ENCODE data around the gene DOP1B. TPM values are rescaled to one million over a fixed set of nuclear protein-coding genes. Genes with fewer than 3 reads are reported as not detected.

Gene DOP1B
- total RNA-seq, 2 donors from 2014 or later: 7.8 to 8.0 TPM

- H3K27ac ChIP-seq (ENCODE audit: low read depth, low read length): no peak overlapping the region
- Mint-ChIP-seq H3K36me3 (ENCODE audit: low read depth) (peaks cover 3% of the 10 kb centered on the region), H3K4me1 (peaks cover 10% of the 10 kb centered on the region), H3K27me3 (ENCODE audit: insufficient read depth) (peaks cover 10% of the 10 kb centered on the region), H3K4me3 (no peak overlapping the region), H3K9me3 (no peaks in the 10 kb centered on the region), H3K27ac (no peak overlapping the region)
- no peaks in the 10 kb centered on the region for H3K4me1 ChIP-seq (ENCODE audit: control insufficient read depth, insufficient read depth, low read length)
- H3K36me3 ChIP-seq (ENCODE audit: control insufficient read depth, insufficient read depth, low read length): no peaks in the 10 kb centered on the region
- no peak overlapping the region for H3K4me3 ChIP-seq (ENCODE audit: low read length)
- H3K27me3 ChIP-seq (ENCODE audit: control insufficient read depth, insufficient read depth, low read length, poor library complexity, severe bottlenecking): peaks cover 7% of the 10 kb centered on the region
- WGBS, 2 experiments (ENCODE audit: insufficient coverage in 1 of 2, insufficient read length in 1 of 2): 91 to 100% methylated on average over 1 to 5 of the region's 5 CpGs
- no peak for TF ChIP-seq CTCF (conservative IDR thresholded peaks at IDR 0.05)
- H3K9ac ChIP-seq (ENCODE audit: extremely low read depth, low read length, poor library complexity, severe bottlenecking): no peak overlapping the region
- DNase-seq: no peak
- no peaks in the 10 kb centered on the region for H3K9me3 ChIP-seq (ENCODE audit: control insufficient read depth, low read length)
These were observed 6.0 kb downstream of the DOP1B start for GRCh38 chr21:36162631-36163030.

- Histone ChIP-seq H3K27me3 (ENCODE audit: control insufficient read depth, insufficient read depth, low read length, poor library complexity, severe bottlenecking) (no peaks in the 10 kb centered on the region), H3K4me3 (ENCODE audit: low read length) (no peak overlapping the region), H3K9ac (ENCODE audit: extremely low read depth, low read length, poor library complexity, severe bottlenecking) (no peak overlapping the region), H3K4me1 (ENCODE audit: control insufficient read depth, insufficient read depth, low read length) (no peaks in the 10 kb centered on the region), H3K9me3 (ENCODE audit: control insufficient read depth, low read length) (no peaks in the 10 kb centered on the region), H3K36me3 (ENCODE audit: control insufficient read depth, insufficient read depth, low read length) (no peaks in the 10 kb centered on the region), H3K27ac (ENCODE audit: low read depth, low read length) (peak overlapping the region; percentile 16)
- Mint-ChIP-seq H3K4me1 (peaks cover 9% of the 10 kb centered on the region), H3K27me3 (ENCODE audit: insufficient read depth) (peaks cover 1% of the 10 kb centered on the region), H3K27ac (no peak overlapping the region), H3K4me3 (no peak overlapping the region), H3K9me3 (no peaks in the 10 kb centered on the region), H3K36me3 (ENCODE audit: low read depth) (peaks cover 5% of the 10 kb centered on the region)
- no peak for DNase-seq
- TF ChIP-seq CTCF (conservative IDR thresholded peaks at IDR 0.05): no peak
- 88 to 93% methylated on average over 5 to 10 of the region's 10 CpGs for WGBS, 2 experiments (ENCODE audit: insufficient coverage in 1 of 2, insufficient read length in 1 of 2)
These were observed 7.4 kb downstream of the DOP1B start for GRCh38 chr21:36163750-36164741.

GRCh38 chr21:36165356-36165755, 8.7 kb downstream of the DOP1B start:
- Histone ChIP-seq H3K4me3 (ENCODE audit: low read length) (no peak overlapping the region), H3K36me3 (ENCODE audit: control insufficient read depth, insufficient read depth, low read length) (no peaks in the 10 kb centered on the region), H3K9ac (ENCODE audit: extremely low read depth, low read length, poor library complexity, severe bottlenecking) (no peak overlapping the region), H3K4me1 (ENCODE audit: control insufficient read depth, insufficient read depth, low read length) (no peaks in the 10 kb centered on the region), H3K27ac (ENCODE audit: low read depth, low read length) (no peak overlapping the region), H3K27me3 (ENCODE audit: control insufficient read depth, insufficient read depth, low read length, poor library complexity, severe bottlenecking) (no peaks in the 10 kb centered on the region), H3K9me3 (ENCODE audit: control insufficient read depth, low read length) (no peaks in the 10 kb centered on the region)
- Mint-ChIP-seq H3K27ac (no peak overlapping the region), H3K36me3 (ENCODE audit: low read depth) (peaks cover 10% of the 10 kb centered on the region), H3K27me3 (ENCODE audit: insufficient read depth) (no peaks in the 10 kb centered on the region), H3K4me3 (no peak overlapping the region), H3K4me1 (peaks cover 9% of the 10 kb centered on the region), H3K9me3 (no peaks in the 10 kb centered on the region)
- TF ChIP-seq CTCF (conservative IDR thresholded peaks at IDR 0.05): no peak
- no peak for DNase-seq
- 93 to 97% methylated on average over 7 to 11 of the region's 11 CpGs for WGBS, 2 experiments (ENCODE audit: insufficient coverage in 1 of 2, insufficient read length in 1 of 2)

All from endodermal cell (in vitro differentiated cells).